Tibial artery (tissue), 4 donors: ENCODE data around the gene CFAP299.

Experiments used
- DNase-seq, 2 donors: peaks; one replicate each; pipeline ENCODE4 v3.0.0-alpha.2; 2019
- H3K27ac ChIP-seq, 2 donors: fragments of 200-600 bp; sonication (generic) in 1 of 2; 1 replicate in 1 of 2; 2 replicates in 1 of 2; pipeline ENCODE4 v1.5.1; 2018 to 2019; ENCODE audit warnings: mild to moderate bottlenecking in 1 of 2
- H3K27me3 ChIP-seq, 2 donors: fragments of 200-600 bp; sonication (generic) in 1 of 2; one replicate each; pipeline versions ENCODE4 v1.5.1 to v1.6.0; 2016 to 2019
- H3K36me3 ChIP-seq, 3 donors: fragments of 200-600 bp; sonication (generic) in 2 of 3; one replicate each; pipeline ENCODE4 v1.5.1; 2016 to 2019; ENCODE audit warnings: mild to moderate bottlenecking in 2 of 3
- H3K4me1 ChIP-seq, 4 donors: fragments of 200-600 bp; sonication (generic) in 2 of 4; 1 replicate in 3 of 4; 2 replicates in 1 of 4; pipeline ENCODE4 v1.5.1; 2016 to 2019
- H3K4me3 ChIP-seq, 2 donors: fragments of 200-600 bp; sonication (generic) in 1 of 2; 1 replicate in 1 of 2; 2 replicates in 1 of 2; pipeline ENCODE4 v1.5.1; 2018 to 2019; ENCODE audit warnings: mild to moderate bottlenecking in 2 of 2
- H3K9me3 ChIP-seq, 3 donors: fragments of 200-600 bp; sonication (generic) in 1 of 3; one replicate each; pipeline ENCODE4 v1.5.1; 2016 to 2019
- intact Hi-C: fragments of 100-400 bp; cut with DNase I; formaldehyde crosslinking; loops from one replicate; pipeline ENCODE4 v1.15.0; 2023; ENCODE audit warnings: low total_unique reads
- TF ChIP-seq, protein P1 (sequence below), 2 experiments: fragments of 200-600 bp in 1 of 2; fragments of 450-650 bp in 1 of 2; IDR thresholded peaks; one replicate each; pipeline ENCODE4 v1.5.1; 2017 to 2019; ENCODE audit warnings: antibody characterized with exemption in 2 of 2, mild to moderate bottlenecking in 1 of 2, moderate library complexity in 1 of 2

CFAP299 gene

DNA sequence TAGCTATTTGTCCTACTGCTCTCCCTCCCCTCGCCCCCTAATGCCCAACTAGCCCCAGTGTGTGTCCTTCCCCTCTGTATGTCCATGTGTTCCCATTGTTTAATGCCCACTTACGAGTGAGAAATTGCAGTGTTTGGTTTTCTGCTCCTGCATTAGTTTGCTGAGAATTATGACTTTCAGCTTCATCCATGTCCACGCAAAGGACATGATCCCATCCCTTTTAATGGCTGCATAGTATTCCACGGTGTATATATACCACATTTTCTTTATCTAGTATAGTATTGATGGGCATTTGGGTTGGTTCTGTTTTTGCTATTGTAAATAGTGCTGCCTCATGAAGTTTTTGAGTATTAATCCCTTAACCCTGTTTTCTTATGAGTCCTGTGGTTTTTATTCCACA lies 33.6 kb upstream of the CFAP299 start:
- H3K27me3 ChIP-seq, result peaks cover 0 to 5% of the 10 kb centered on the region in 2 donors
- H3K27ac ChIP-seq, result no peak overlapping the region
- DNase-seq, result no peak
- intact Hi-C loops, result no loop called here
- TF ChIP-seq, protein P1, sequence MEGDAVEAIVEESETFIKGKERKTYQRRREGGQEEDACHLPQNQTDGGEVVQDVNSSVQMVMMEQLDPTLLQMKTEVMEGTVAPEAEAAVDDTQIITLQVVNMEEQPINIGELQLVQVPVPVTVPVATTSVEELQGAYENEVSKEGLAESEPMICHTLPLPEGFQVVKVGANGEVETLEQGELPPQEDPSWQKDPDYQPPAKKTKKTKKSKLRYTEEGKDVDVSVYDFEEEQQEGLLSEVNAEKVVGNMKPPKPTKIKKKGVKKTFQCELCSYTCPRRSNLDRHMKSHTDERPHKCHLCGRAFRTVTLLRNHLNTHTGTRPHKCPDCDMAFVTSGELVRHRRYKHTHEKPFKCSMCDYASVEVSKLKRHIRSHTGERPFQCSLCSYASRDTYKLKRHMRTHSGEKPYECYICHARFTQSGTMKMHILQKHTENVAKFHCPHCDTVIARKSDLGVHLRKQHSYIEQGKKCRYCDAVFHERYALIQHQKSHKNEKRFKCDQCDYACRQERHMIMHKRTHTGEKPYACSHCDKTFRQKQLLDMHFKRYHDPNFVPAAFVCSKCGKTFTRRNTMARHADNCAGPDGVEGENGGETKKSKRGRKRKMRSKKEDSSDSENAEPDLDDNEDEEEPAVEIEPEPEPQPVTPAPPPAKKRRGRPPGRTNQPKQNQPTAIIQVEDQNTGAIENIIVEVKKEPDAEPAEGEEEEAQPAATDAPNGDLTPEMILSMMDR (IDR thresholded peaks at IDR 0.05), result no peak
- no peaks in the 10 kb centered on the region for H3K4me1 ChIP-seq
- H3K9me3 ChIP-seq, result no peaks in the 10 kb centered on the region
- H3K36me3 ChIP-seq, result no peaks in the 10 kb centered on the region
- H3K4me3 ChIP-seq, result no peak overlapping the region

DNA sequence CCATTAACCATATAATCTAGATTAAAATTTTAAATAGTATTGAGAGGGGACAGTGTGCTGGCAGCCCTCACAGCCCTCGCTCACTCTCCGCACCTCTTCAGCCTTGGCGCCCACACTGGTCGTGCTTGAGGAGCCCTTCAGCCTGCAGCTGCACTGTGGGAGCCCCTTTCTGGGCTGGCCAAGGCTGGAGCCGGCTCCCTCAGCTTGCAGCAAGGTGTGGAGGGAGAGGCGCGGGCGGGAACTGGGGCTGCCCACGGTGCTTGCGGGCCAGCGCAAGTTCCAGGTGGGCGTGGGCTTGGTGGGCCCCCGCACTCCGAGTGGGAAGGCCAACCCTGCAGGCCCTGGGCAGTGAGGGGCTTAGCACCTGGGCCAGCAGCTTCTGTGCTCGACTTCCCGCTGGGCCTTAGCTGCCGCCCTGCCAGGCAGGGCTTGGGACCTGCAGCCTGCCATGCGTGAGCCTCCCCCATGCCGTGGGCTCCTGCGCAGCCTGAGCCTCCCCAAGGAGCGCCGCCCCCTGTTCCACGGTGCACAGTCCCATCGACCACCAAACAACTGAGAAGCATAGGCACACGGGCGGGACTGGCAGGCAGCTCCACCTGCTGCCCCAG lies 32.8 kb upstream of the CFAP299 start:
- H3K4me1 ChIP-seq, result no peaks in the 10 kb centered on the region
- DNase-seq, result no peak
- H3K27ac ChIP-seq, result no peak overlapping the region
- peaks cover 0 to 5% of the 10 kb centered on the region in 2 donors for H3K27me3 ChIP-seq
- no peaks in the 10 kb centered on the region for H3K9me3 ChIP-seq
- no peaks in the 10 kb centered on the region for H3K36me3 ChIP-seq
- no peak overlapping the region for H3K4me3 ChIP-seq
- intact Hi-C loops, result no loop called here
- TF ChIP-seq, protein P1 (IDR thresholded peaks at IDR 0.05), result no peak

DNA sequence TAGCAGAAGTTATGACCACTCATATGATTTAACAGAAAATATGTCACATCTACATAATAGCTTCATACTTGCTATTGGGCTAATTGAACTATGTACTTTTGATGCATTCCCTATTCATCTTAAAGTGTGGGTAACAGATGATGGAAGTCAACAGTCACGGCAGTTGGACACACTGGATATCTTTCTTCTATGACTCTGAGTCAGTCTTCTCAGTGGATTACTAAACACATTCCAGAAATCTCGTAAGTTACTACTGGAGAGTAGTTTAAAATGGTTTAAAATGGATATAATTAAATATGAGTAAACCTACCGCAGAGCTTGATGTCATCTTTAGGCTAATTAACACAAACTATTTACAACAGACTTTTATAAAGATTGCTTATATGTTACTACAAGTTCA lies 30.1 kb upstream of the CFAP299 start:
- Histone ChIP-seq H3K36me3 (no peaks in the 10 kb centered on the region), H3K4me1 (no peaks in the 10 kb centered on the region), H3K9me3 (no peaks in the 10 kb centered on the region), H3K27ac (no peak overlapping the region), H3K4me3 (no peak overlapping the region), H3K27me3 (peaks cover 0 to 5% of the 10 kb centered on the region in 2 donors)
- DNase-seq, result no peak
- intact Hi-C loops, result no loop called here
- TF ChIP-seq, protein P1 (IDR thresholded peaks at IDR 0.05), result no peak

DNA sequence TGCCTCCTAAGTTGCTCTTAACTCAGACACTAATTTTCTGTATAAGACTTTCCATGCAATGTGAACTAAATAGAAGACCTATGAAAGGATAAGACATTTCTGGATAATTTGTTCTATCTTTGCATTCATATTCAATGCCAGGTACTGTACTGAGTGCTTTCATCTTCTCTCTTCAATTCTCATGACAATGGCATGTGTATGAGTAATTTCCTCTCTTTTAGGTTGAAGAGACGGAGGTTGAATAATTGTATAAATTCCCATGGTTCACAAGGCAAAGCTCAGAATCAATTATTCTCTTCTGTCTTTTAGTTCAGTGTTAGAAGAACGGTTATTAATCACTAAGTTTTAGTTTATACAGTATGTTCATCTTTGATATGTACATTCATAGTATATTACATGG lies 29.3 kb upstream of the CFAP299 start:
- Histone ChIP-seq H3K4me3 (no peak overlapping the region), H3K4me1 (no peaks in the 10 kb centered on the region), H3K27me3 (peaks cover 0 to 5% of the 10 kb centered on the region in 2 donors), H3K27ac (no peak overlapping the region), H3K9me3 (no peaks in the 10 kb centered on the region), H3K36me3 (no peaks in the 10 kb centered on the region)
- no peak for DNase-seq
- TF ChIP-seq, protein P1 (IDR thresholded peaks at IDR 0.05), result no peak
- intact Hi-C loops, result no loop called here

DNA sequence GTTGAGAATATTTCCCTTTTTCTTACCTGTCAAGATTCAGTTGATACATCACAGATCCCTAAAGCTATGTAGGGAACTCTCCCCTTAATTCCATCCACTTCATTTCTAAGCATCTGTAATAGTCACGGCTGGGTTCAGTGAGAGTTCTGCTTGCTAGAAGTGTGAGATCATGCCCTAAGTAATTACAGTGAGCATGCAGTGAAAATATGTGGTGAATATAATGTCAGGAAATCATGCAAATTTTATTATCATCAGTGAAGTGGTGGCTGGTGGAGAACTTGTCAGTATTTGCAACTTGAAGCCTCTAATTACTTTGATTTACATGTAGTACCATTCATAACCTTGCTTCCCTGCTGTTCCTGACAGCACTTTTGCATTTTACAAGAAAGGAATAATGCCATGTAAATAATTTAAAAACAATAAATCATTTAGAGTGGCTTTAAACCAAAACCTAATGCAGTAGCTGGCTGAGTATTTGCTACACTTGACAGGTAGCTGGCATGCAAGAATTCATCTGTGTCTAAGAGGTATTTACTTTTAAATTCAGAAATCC lies 28.3 kb upstream of the CFAP299 start:
- no peak for DNase-seq

More for the DNA sequence above, 28.3 kb upstream of the CFAP299 start:
- Histone ChIP-seq H3K4me1 (no peaks in the 10 kb centered on the region), H3K27me3 (peaks cover 0 to 5% of the 10 kb centered on the region in 2 donors), H3K27ac (no peak overlapping the region), H3K9me3 (no peaks in the 10 kb centered on the region), H3K36me3 (no peaks in the 10 kb centered on the region), H3K4me3 (no peak overlapping the region)
- intact Hi-C loops, result no loop called here
- TF ChIP-seq, protein P1 (IDR thresholded peaks at IDR 0.05), result no peak
